Large intestine (tissue), 3 donors: Measurements from ENCODE around the gene HSP90AB1. TPM values are rescaled to one million over a fixed set of nuclear protein-coding genes. Genes with fewer than 3 reads are reported as not detected.
"Not testable (repeated sequence)": the region's sequence is repeated elsewhere in the genome, so short reads cannot be mapped to it uniquely, and the experiment has no call there.

Experiments
- DNase-seq, 2 donors: peaks; one replicate each; pipeline versions ENCODE4 v3.0.0 to v3.0.0-alpha.2; 2013
- H3K27ac ChIP-seq: one replicate; pipeline ENCODE4 v1.5.1; 2013; ENCODE audit warnings: low read length
- H3K27me3 ChIP-seq: 2 replicates; pipeline ENCODE4 v1.6.1; 2013; ENCODE audit warnings: low read length; ENCODE audit not compliant: control insufficient read depth, insufficient read depth
- H3K36me3 ChIP-seq: 2 replicates; pipeline ENCODE4 v1.6.1; 2013; ENCODE audit warnings: low read length; ENCODE audit not compliant: control insufficient read depth, insufficient read depth
- H3K4me1 ChIP-seq: one replicate; pipeline ENCODE4 v1.6.1; 2013; ENCODE audit warnings: low read length; ENCODE audit not compliant: control insufficient read depth, insufficient read depth
- H3K4me3 ChIP-seq: one replicate; pipeline ENCODE4 v1.5.1; 2013; ENCODE audit warnings: low read length
- H3K9me3 ChIP-seq: one replicate; pipeline ENCODE4 v1.6.1; 2013; ENCODE audit warnings: mild to moderate bottlenecking, low read depth, low read length, moderate library complexity; ENCODE audit not compliant: control insufficient read depth
- WGBS: methylation state at CpG from one replicate; pipeline ENCODE4 v1.1.5; 2013; ENCODE audit warnings: low lambda C conversion rate; ENCODE audit not compliant: insufficient coverage; 5-methylcytosine and 5-hydroxymethylcytosine counted together
- polyA plus RNA-seq: library from polyadenylated mRNA; unstranded; fragments of 120-200 nt; gene quantifications from one replicate; pipeline ENCODE4 v1.2.1, GENCODE V29; 2013

Gene HSP90AB1
- polyA plus RNA-seq, 1 donor: 830 TPM

GRCh38 chr6:44228433-44228832 lies 18.5 kb upstream of the HSP90AB1 start:
- Histone ChIP-seq H3K27ac (no peak overlapping the region), H3K9me3 (no peaks in the 10 kb centered on the region), H3K4me3 (no peak overlapping the region), H3K27me3 (no peaks in the 10 kb centered on the region), H3K36me3 (peaks cover 28% of the 10 kb centered on the region), H3K4me1 (peaks cover 48% of the 10 kb centered on the region)
- no peak for DNase-seq
- no CpG with 5 or more reads among the region's 7 CpGs for WGBS

DNA sequence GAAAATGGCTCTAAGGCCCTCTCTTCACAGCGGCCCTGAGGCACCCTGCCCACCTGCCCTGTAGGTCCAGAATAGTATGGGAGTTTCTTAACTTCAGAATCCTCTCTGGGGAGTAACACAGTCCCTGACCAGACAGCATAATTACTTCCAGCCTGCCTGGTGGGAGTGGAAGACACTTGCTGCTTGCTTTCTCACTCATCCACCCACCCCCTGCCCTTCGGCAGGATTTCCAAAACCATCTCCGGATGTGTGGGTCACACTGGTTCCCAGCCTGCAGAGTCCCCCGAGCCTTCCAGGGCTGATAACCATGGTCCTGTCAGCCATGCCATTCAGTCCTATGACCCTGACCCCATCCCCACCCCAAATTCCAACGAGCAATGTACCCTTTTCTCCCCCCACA lies 18.1 kb upstream of the HSP90AB1 start:
- no peak overlapping the region for H3K4me3 ChIP-seq
- H3K4me1 ChIP-seq: peaks cover 46% of the 10 kb centered on the region
- H3K27me3 ChIP-seq: no peaks in the 10 kb centered on the region
- no peaks in the 10 kb centered on the region for H3K9me3 ChIP-seq
- no peak for DNase-seq
- WGBS: no CpG with 5 or more reads among the region's 5 CpGs
- no peak overlapping the region for H3K27ac ChIP-seq
- peaks cover 28% of the 10 kb centered on the region for H3K36me3 ChIP-seq

DNA sequence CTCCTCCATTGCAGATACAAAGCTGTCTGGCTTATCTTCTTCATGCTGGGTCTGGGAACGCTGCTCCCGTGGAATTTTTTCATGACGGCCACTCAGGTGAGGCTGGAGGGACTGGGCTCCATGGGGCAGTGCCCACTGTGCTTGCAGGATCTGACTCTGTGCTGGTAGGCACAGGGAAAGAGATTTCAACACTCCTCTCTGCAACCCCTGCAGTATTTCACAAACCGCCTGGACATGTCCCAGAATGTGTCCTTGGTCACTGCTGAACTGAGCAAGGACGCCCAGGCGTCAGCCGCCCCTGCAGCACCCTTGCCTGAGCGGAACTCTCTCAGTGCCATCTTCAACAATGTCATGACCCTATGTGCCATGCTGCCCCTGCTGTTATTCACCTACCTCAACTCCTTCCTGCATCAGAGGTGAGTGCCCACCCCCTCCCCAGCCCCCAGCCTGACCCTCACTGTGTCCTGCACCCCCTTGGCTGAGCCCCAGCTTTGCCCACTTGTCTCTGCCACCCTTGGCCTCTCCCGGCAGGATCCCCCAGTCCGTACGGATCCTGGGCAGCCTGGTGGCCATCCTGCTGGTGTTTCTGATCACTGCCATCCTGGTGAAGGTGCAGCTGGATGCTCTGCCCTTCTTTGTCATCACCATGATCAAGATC lies 17.4 kb upstream of the HSP90AB1 start:
- DNase-seq: no peak
- peaks cover 46% of the 10 kb centered on the region for H3K4me1 ChIP-seq
- no peak overlapping the region for H3K4me3 ChIP-seq
- no CpG with 5 or more reads among the region's 11 CpGs for WGBS
- H3K36me3 ChIP-seq: peaks cover 28% of the 10 kb centered on the region
- no peak overlapping the region for H3K27ac ChIP-seq
- no peaks in the 10 kb centered on the region for H3K9me3 ChIP-seq
- no peaks in the 10 kb centered on the region for H3K27me3 ChIP-seq

DNA sequence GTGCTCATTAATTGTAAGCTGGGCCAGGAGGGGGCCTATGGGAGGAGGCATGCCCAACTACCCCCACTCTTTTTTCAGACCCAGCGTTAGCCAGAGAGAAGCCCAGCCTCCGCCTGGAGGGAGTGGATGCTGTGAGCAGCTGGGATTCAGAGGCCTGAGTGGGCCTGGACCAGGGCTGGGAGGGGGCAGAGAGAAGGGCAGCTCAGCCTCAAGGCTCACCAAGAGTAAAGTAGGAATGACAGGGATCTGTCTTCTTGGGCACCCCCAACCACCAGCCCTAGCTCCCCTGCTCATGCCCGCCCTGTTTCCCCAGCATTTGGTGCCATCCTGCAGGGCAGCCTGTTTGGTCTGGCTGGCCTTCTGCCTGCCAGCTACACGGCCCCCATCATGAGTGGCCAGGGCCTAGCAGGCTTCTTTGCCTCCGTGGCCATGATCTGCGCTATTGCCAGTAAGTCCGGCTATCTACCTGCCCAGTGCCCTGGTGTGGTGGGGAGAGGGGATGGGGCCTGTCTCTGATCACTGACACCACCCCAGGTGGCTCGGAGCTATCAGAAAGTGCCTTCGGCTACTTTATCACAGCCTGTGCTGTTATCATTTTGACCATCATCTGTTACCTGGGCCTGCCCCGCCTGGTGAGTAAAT lies 16.7 kb upstream of the HSP90AB1 start:
- Histone ChIP-seq H3K4me3 (no peak overlapping the region), H3K27me3 (no peaks in the 10 kb centered on the region), H3K4me1 (peaks cover 48% of the 10 kb centered on the region), H3K9me3 (no peaks in the 10 kb centered on the region), H3K27ac (no peak overlapping the region), H3K36me3 (peaks cover 28% of the 10 kb centered on the region)
- DNase-seq: no peak
- WGBS: no CpG with 5 or more reads among the region's 10 CpGs

- DNase-seq, H3K9me3 ChIP-seq, H3K27me3 ChIP-seq, H3K4me3 ChIP-seq, H3K27ac ChIP-seq: not testable (repeated sequence)
- WGBS: no CpG with 5 or more reads among the region's 9 CpGs
- peaks cover 38% of the 10 kb centered on the region for H3K4me1 ChIP-seq
- peaks cover 28% of the 10 kb centered on the region for H3K36me3 ChIP-seq
These were observed 15.5 kb upstream of the HSP90AB1 start for GRCh38 chr6:44231426-44231825.

DNA sequence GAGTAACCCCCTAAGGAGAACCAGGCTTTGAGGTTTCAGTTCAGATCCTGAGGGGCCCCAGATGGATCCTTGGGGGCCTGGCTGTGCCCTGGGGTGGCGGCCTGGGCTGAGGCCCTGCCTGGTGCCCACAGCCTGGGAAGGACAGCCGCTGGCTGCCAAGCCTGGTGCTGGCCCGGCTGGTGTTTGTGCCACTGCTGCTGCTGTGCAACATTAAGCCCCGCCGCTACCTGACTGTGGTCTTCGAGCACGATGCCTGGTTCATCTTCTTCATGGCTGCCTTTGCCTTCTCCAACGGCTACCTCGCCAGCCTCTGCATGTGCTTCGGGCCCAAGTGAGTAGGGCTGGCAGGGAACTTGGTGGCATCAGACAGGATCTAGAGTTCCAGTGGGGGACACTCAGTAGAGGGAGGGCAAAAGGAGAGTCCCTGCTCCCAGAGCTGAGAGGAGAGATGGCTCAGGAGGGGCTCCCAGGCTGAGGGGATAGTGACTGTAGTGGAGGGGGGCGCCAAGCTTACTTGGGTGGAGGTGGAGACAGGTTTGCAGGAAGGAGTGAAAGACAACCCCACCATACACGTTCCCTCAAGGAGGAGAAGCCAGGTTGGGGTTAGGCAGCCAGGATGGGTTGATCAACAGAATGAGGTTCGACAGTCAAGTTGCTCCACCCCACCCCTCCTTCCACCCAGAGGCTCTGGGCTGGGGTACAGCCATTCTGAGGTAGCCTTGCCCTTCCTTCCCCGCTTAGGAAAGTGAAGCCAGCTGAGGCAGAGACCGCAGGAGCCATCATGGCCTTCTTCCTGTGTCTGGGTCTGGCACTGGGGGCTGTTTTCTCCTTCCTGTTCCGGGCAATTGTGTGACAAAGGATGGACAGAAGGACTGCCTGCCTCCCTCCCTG lies 14.0 kb upstream of the HSP90AB1 start:
- Histone ChIP-seq H3K27ac (no peak overlapping the region), H3K27me3 (no peaks in the 10 kb centered on the region), H3K9me3 (no peaks in the 10 kb centered on the region), H3K4me3 (no peak overlapping the region), H3K36me3 (peaks cover 28% of the 10 kb centered on the region), H3K4me1 (peaks cover 28% of the 10 kb centered on the region)
- no peak for DNase-seq
- no CpG with 5 or more reads among the region's 16 CpGs for WGBS

DNA sequence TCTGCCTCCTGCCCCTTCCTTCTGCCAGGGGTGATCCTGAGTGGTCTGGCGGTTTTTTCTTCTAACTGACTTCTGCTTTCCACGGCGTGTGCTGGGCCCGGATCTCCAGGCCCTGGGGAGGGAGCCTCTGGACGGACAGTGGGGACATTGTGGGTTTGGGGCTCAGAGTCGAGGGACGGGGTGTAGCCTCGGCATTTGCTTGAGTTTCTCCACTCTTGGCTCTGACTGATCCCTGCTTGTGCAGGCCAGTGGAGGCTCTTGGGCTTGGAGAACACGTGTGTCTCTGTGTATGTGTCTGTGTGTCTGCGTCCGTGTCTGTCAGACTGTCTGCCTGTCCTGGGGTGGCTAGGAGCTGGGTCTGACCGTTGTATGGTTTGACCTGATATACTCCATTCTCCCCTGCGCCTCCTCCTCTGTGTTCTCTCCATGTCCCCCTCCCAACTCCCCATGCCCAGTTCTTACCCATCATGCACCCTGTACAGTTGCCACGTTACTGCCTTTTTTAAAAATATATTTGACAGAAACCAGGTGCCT lies 13.3 kb upstream of the HSP90AB1 start:
- Histone ChIP-seq H3K4me3 (no peak overlapping the region), H3K4me1 (peaks cover 31% of the 10 kb centered on the region), H3K36me3 (peaks cover 22% of the 10 kb centered on the region), H3K27me3 (no peaks in the 10 kb centered on the region), H3K9me3 (no peaks in the 10 kb centered on the region), H3K27ac (peak overlapping the region; percentile 7)
- 100% methylated on average over 1 of the region's 14 CpGs for WGBS
- DNase-seq: no peak

- WGBS: 38% methylated on average over 1 of the region's 5 CpGs
- peak overlapping the region; percentile 7 for H3K27ac ChIP-seq
- H3K4me1 ChIP-seq: peaks cover 27% of the 10 kb centered on the region
- DNase-seq: peak in 1 of 2 donors; percentile 57
- H3K9me3 ChIP-seq: no peaks in the 10 kb centered on the region
- no peak overlapping the region for H3K4me3 ChIP-seq
- peaks cover 19% of the 10 kb centered on the region for H3K36me3 ChIP-seq
- no peaks in the 10 kb centered on the region for H3K27me3 ChIP-seq
These were observed 12.5 kb upstream of the HSP90AB1 start for GRCh38 chr6:44234101-44235025.

- Histone ChIP-seq H3K27me3 (no peaks in the 10 kb centered on the region), H3K27ac (peak overlapping the region; percentile 7), H3K36me3 (peaks cover 13% of the 10 kb centered on the region), H3K4me1 (peaks cover 27% of the 10 kb centered on the region), H3K4me3 (no peak overlapping the region), H3K9me3 (no peaks in the 10 kb centered on the region)
- no peak for DNase-seq
- 55% methylated on average over 3 of the region's 6 CpGs for WGBS
These were observed 11.6 kb upstream of the HSP90AB1 start for GRCh38 chr6:44235269-44235668.
